IMR-90 (cell line): Measurements from ENCODE around the gene ALKBH7. TPM values are rescaled to one million over a fixed set of nuclear protein-coding genes. Genes with fewer than 3 reads are reported as not detected.

Experiments used
- ATAC-seq: fragments of 200-7000 bp; cut with Tn5 transposase; 2 replicates; pipeline ENCODE4 v1.9.1; 2020; ENCODE audit warnings: low read depth, mild to moderate bottlenecking, moderate library complexity
- BruUV-seq: library from RNA; stranded (reverse); fragments of 400-500 nt; replicated peaks from 2 replicates; lab custom pipeline; 2021; lab: Mats Ljungman, UMichigan
- CTCF ChIA-PET: fragments of 300-600 bp; formaldehyde crosslinking; extraction: SDS; loops from one replicate; lab custom pipeline; 2021; ENCODE audit warnings: antibody characterized with exemption; lab: Yijun Ruan, JAX
- POLR2A ChIA-PET: fragments of 300-600 bp; sonication (Branson Sonifier 250); formaldehyde crosslinking; loops from one replicate; lab custom pipeline; 2022; ENCODE audit warnings: antibody characterized with exemption; ENCODE audit not compliant: unreplicated experiment; lab: Charles Lee
- DNase-seq: peaks from one replicate; pipeline ENCODE4 v3.0.0; 2013
- H2AFZ ChIP-seq: replicated peaks from 2 replicates; pipeline ENCODE3; 2013; ENCODE audit warnings: low read length, mild to moderate bottlenecking; ENCODE audit not compliant: poor library complexity
- H2AK5ac ChIP-seq: 2 replicates; pipeline ENCODE4 v1.6.1; 2013; ENCODE audit warnings: low read depth, low read length, inconsistent platforms
- H2AK9ac ChIP-seq: replicated peaks from 2 replicates; pipeline ENCODE3; 2013; ENCODE audit warnings: mild to moderate bottlenecking, low read depth, low read length, moderate library complexity; ENCODE audit not compliant: poor library complexity
- H2BK120ac ChIP-seq: 2 replicates; pipeline ENCODE4 v1.6.1; 2013; ENCODE audit warnings: low read depth, low read length, inconsistent platforms
- H2BK15ac ChIP-seq: 3 replicates; pipeline ENCODE4 v1.6.1; 2013; ENCODE audit warnings: low read depth, low read length, inconsistent platforms
- H2BK20ac ChIP-seq: 2 replicates; pipeline ENCODE4 v1.6.1; 2013; ENCODE audit warnings: low read depth, mild to moderate bottlenecking, inconsistent platforms, low read length, moderate library complexity
- H2BK5ac ChIP-seq: 2 replicates; pipeline ENCODE4 v1.6.1; 2013; ENCODE audit warnings: mild to moderate bottlenecking, low read depth, low read length, inconsistent platforms; ENCODE audit not compliant: poor library complexity, severe bottlenecking
- H3K14ac ChIP-seq: replicated peaks from 2 replicates; pipeline ENCODE4 v1.6.1; 2013; ENCODE audit warnings: low read depth, low read length, inconsistent platforms
- H3K18ac ChIP-seq: 2 replicates; pipeline ENCODE4 v1.6.1; 2013; ENCODE audit warnings: low read depth, low read length, control low read depth
- H3K23ac ChIP-seq: 2 replicates; pipeline ENCODE4 v1.6.1; 2013; ENCODE audit warnings: low read depth, low read length, inconsistent platforms
- H3K27ac ChIP-seq: 2 replicates; pipeline ENCODE4 v1.5.1; 2013; ENCODE audit warnings: mild to moderate bottlenecking, control low read depth, low read length; ENCODE audit not compliant: insufficient read depth
- H3K27me3 ChIP-seq: 2 replicates; pipeline ENCODE4 v1.6.1; 2013; ENCODE audit warnings: low read length; ENCODE audit not compliant: control insufficient read depth, insufficient read depth
- H3K36me3 ChIP-seq: 2 replicates; pipeline ENCODE4 v1.6.1; 2013; ENCODE audit warnings: low read length, mixed read lengths; ENCODE audit not compliant: control insufficient read depth, insufficient read depth
- H3K4ac ChIP-seq: 2 replicates; pipeline ENCODE4 v1.6.1; 2013; ENCODE audit warnings: low read depth, low read length, inconsistent platforms
- H3K4me1 ChIP-seq: 2 replicates; pipeline ENCODE4 v1.6.1; 2013; ENCODE audit warnings: low read length, mixed read lengths; ENCODE audit not compliant: control insufficient read depth, insufficient read depth
- H3K4me2 ChIP-seq: 2 replicates; pipeline ENCODE4 v1.6.1; 2013; ENCODE audit warnings: low read depth, mild to moderate bottlenecking, control low read depth, low read length, moderate library complexity
- H3K4me3 ChIP-seq: 2 replicates; pipeline ENCODE4 v1.5.1; 2013; ENCODE audit warnings: low read depth, mild to moderate bottlenecking, control low read depth, low read length, moderate library complexity; ENCODE audit not compliant: insufficient read depth
- H3K56ac ChIP-seq: 2 replicates; pipeline ENCODE4 v1.6.1; 2013; ENCODE audit warnings: low read length, inconsistent platforms; ENCODE audit not compliant: insufficient read depth; ENCODE audit errors: extremely low read depth
- H3K79me1 ChIP-seq, 2 experiments: 2 replicates each; pipeline ENCODE4 v1.6.1; 2013; ENCODE audit warnings: low read length in 2 of 2, inconsistent platforms in 1 of 2, low read depth in 1 of 2
- H3K9ac ChIP-seq: 2 replicates; pipeline ENCODE4 v1.6.1; 2013; ENCODE audit warnings: low read depth, low read length, control low read depth
- H3K9me1 ChIP-seq: 2 replicates; pipeline ENCODE4 v1.6.1; 2013; ENCODE audit warnings: low read length, inconsistent platforms; ENCODE audit not compliant: insufficient read depth
- H3K9me3 ChIP-seq: 2 replicates; pipeline ENCODE4 v1.6.1; 2013; ENCODE audit warnings: low read length; ENCODE audit not compliant: control insufficient read depth, insufficient read depth
- H4K20me1 ChIP-seq: 2 replicates; pipeline ENCODE4 v1.6.1; 2013; ENCODE audit warnings: low read length, inconsistent platforms; ENCODE audit not compliant: insufficient read depth
- H4K5ac ChIP-seq: 2 replicates; pipeline ENCODE4 v1.6.1; 2013; ENCODE audit warnings: mild to moderate bottlenecking, low read depth, low read length, control low read depth
- H4K8ac ChIP-seq, 2 experiments: 2 replicates each; pipeline ENCODE4 v1.6.1; 2013; ENCODE audit warnings: low read depth in 2 of 2, low read length in 2 of 2, control low read depth in 1 of 2, inconsistent platforms in 1 of 2
- H4K91ac ChIP-seq: 2 replicates; pipeline ENCODE4 v1.6.1; 2013; ENCODE audit warnings: low read depth, low read length, inconsistent platforms; ENCODE audit not compliant: insufficient read depth
- BHLHE40 ChIP-seq: fragments of 150-350 bp; IDR thresholded peaks from 2 replicates; pipeline ENCODE4 v1.6.1; 2016; ENCODE audit warnings: mild to moderate bottlenecking, low read depth, low read length
- CEBPB ChIP-seq: IDR thresholded peaks from 2 replicates; pipeline ENCODE4 v1.6.1; 2012; ENCODE audit warnings: low read depth, low read length, improper control_type of control experiment
- CHD1 ChIP-seq: IDR thresholded peaks from 2 replicates; pipeline ENCODE4 v1.6.1; 2012; ENCODE audit warnings: low read depth, low read length, improper control_type of control experiment
- CTCF ChIP-seq: conservative IDR thresholded peaks from 2 replicates; pipeline ENCODE4 v1.5.1; 2012; ENCODE audit warnings: mild to moderate bottlenecking, low read depth, low read length, improper control_type of control experiment
- ELK1 ChIP-seq: fragments of 150-350 bp; IDR thresholded peaks from 2 replicates; pipeline ENCODE4 v1.6.1; 2016; ENCODE audit warnings: low read depth, mild to moderate bottlenecking, low read length, moderate library complexity, borderline replicate concordance
- FOS ChIP-seq: fragments of 150-350 bp; IDR thresholded peaks from 2 replicates; pipeline ENCODE4 v1.6.1; 2016; ENCODE audit warnings: low read depth, low read length
- MAFK ChIP-seq: IDR thresholded peaks from 2 replicates; pipeline ENCODE4 v1.6.1; 2012; ENCODE audit warnings: low read depth, low read length, improper control_type of control experiment
- MAZ ChIP-seq: IDR thresholded peaks from 2 replicates; pipeline ENCODE4 v1.6.1; 2012; ENCODE audit warnings: low read depth, mild to moderate bottlenecking, low read length, improper control_type of control experiment, moderate library complexity, borderline replicate concordance
- MXI1 ChIP-seq: IDR thresholded peaks from 2 replicates; pipeline ENCODE4 v1.6.1; 2012; ENCODE audit warnings: low read depth, mild to moderate bottlenecking, low read length, moderate library complexity, borderline replicate concordance
- NFE2L2 ChIP-seq: fragments of 150-350 bp; IDR thresholded peaks from 2 replicates; pipeline ENCODE4 v1.6.1; 2016; ENCODE audit warnings: low read depth, mild to moderate bottlenecking, low read length
- POLR2A ChIP-seq: IDR thresholded peaks from 2 replicates; pipeline ENCODE4 v1.6.1; 2012; ENCODE audit warnings: mild to moderate bottlenecking, low read depth, low read length
- RCOR1 ChIP-seq: IDR thresholded peaks from 2 replicates; pipeline ENCODE4 v1.6.1; 2012; ENCODE audit warnings: mild to moderate bottlenecking, low read length, improper control_type of control experiment; ENCODE audit not compliant: insufficient replicate concordance
- WGBS, 2 experiments: methylation state at CpG; one replicate each; pipeline versions ENCODE4 v1.1.5 to v1.1.7; 2013; ENCODE audit warnings: missing lambda C conversion rate in 2 of 2; ENCODE audit not compliant: insufficient read length in 1 of 2; ENCODE audit errors: extremely low coverage in 2 of 2; 5-methylcytosine and 5-hydroxymethylcytosine counted together
- dilution Hi-C: fragments of 300-500 bp; cut with HindIII; formaldehyde crosslinking; loops from one replicate; pipeline ENCODE4 v1.14.3; 2018; ENCODE audit warnings: low sequenced_read_pairs; ENCODE audit not compliant: unreplicated experiment
- in situ Hi-C: fragments of 300-500 bp; cut with MboI; formaldehyde crosslinking; loops from 3 replicates; pipeline ENCODE4 v1.14.3; 2019; ENCODE audit warnings: low sequenced_read_pairs, inconsistent platforms, mixed read lengths
- intact Hi-C: fragments of 100-400 bp; cut with micrococcal nuclease; formaldehyde crosslinking; loops from 2 replicates; pipeline ENCODE4 v1.10.0; 2022
- polyA plus RNA-seq, 3 experiments: library from polyadenylated mRNA; depleted of rRNA; stranded (reverse); fragments of >200 nt; gene quantifications; 2 replicates each; pipeline ENCODE4 v1.2.3, GENCODE V29; 2012; ENCODE audit warnings: low replicate concordance in 1 of 3
- total RNA-seq: library from RNA; depleted of rRNA; stranded (reverse); fragments of >200 nt; gene quantifications from 2 replicates; pipeline ENCODE4 v1.2.3, GENCODE V29; 2012

ALKBH7 gene
- total and polyA plus RNA-seq, 2 of the 4 experiments (the other 2 are of a cell fraction), result 9.3 to 22.5 TPM

- CTCF ChIA-PET, result no interaction called here
- Histone ChIP-seq H3K18ac (no peak overlapping the region), H3K27me3 (no peaks in the 10 kb centered on the region), H3K27ac (no peak overlapping the region), H3K14ac (no peak overlapping the region), H3K4me1 (peaks cover 5% of the 10 kb centered on the region), H2BK20ac (no peak overlapping the region), H3K79me1 (peaks cover 0 to 3% of the 10 kb centered on the region in 2 experiments; a peak in 2 of 4 replicates), H3K23ac (no peak overlapping the region), H4K91ac (no peak overlapping the region), H2BK15ac (no peak overlapping the region), H3K4me3 (no peak overlapping the region), H3K9ac (no peak overlapping the region), H3K4me2 (no peak overlapping the region), H4K8ac (no peak overlapping the region), H3K9me1 (no peaks in the 10 kb centered on the region), H3K36me3 (peaks cover 56% of the 10 kb centered on the region), H2BK120ac (no peak overlapping the region), H3K4ac (no peak overlapping the region), H4K20me1 (no peaks in the 10 kb centered on the region), H2AK5ac (no peak overlapping the region), H3K9me3 (peaks cover 7% of the 10 kb centered on the region; the same call in 1 of the 2 replicates), H2AFZ (no peak overlapping the region), H2BK5ac (no peak overlapping the region), H3K56ac (no peak overlapping the region), H2AK9ac (peak overlapping the region; percentile 37), H4K5ac (no peak overlapping the region)
- intact Hi-C loops, result no loop called here
- in situ Hi-C loops, result no loop called here
- 95% methylated on average over 20 of the region's 40 CpGs; no CpG with 5 or more reads in 1 of the 2 experiments for WGBS, 2 experiments
- POLR2A ChIA-PET, result no interaction called here
- dilution Hi-C loops, result no loop called here
- DNase-seq (no peak), ATAC-seq (no peak)
- TF ChIP-seq MXI1 (no peak), CEBPB (no peak), MAZ (no peak), MAFK (no peak), CTCF (no peak), CHD1 (no peak), FOS (no peak), ELK1 (no peak), POLR2A (no peak), RCOR1 (no peak), BHLHE40 (no peak), NFE2L2 (no peak)
- BruUV-seq, result no TSS peak
Observed at GRCh38 chr19:6381030-6381750, 8.6 kb downstream of the ALKBH7 start.
